Mammary epithelial cell (primary cell): Measurements from ENCODE around the gene BRPF1.

Source experiments
- CTCF ChIP-seq, 2 donors: IDR thresholded peaks in 1 of 2; conservative IDR thresholded peaks in 1 of 2; 2 replicates each; pipeline ENCODE4 v1.5.1; 2011 to 2012; ENCODE audit warnings: inconsistent platforms in 2 of 2, low read length in 2 of 2, mild to moderate bottlenecking in 2 of 2, control low read depth in 1 of 2, low read depth in 1 of 2; ENCODE audit not compliant: insufficient read depth in 1 of 2; ENCODE audit errors: extremely low read depth in 1 of 2
- EZH2 ChIP-seq: IDR thresholded peaks from 2 replicates; pipeline ENCODE4 v1.6.1; 2012; ENCODE audit warnings: low read length, inconsistent platforms, borderline replicate concordance

GRCh38 chr3:9687514-9687913 is 44.0 kb upstream of the BRPF1 start:
- TF ChIP-seq CTCF (conservative IDR thresholded peaks at IDR 0.05 in 1 of 2, IDR thresholded peaks at IDR 0.05 in 1 of 2; ENCODE audit: extremely low read depth in 1 of 2, insufficient read depth in 1 of 2, low read depth in 1 of 2, low read length in 2 of 2), result no peak
- no peak for TF ChIP-seq EZH2
